HG03095 (cell line): ENCODE measurements around the gene INCENP.

ENCODE experiments used
- ATAC-seq: cut with Tn5 transposase; IDR thresholded peaks from one replicate; pipeline ENCODE4 v1.9.1; 2021; ENCODE audit warnings: moderate library complexity; ENCODE audit not compliant: unreplicated experiment

INCENP gene

GRCh38 chr11:62140304-62141110, 16.7 kb downstream of the INCENP start:
- no peak for ATAC-seq

DNA sequence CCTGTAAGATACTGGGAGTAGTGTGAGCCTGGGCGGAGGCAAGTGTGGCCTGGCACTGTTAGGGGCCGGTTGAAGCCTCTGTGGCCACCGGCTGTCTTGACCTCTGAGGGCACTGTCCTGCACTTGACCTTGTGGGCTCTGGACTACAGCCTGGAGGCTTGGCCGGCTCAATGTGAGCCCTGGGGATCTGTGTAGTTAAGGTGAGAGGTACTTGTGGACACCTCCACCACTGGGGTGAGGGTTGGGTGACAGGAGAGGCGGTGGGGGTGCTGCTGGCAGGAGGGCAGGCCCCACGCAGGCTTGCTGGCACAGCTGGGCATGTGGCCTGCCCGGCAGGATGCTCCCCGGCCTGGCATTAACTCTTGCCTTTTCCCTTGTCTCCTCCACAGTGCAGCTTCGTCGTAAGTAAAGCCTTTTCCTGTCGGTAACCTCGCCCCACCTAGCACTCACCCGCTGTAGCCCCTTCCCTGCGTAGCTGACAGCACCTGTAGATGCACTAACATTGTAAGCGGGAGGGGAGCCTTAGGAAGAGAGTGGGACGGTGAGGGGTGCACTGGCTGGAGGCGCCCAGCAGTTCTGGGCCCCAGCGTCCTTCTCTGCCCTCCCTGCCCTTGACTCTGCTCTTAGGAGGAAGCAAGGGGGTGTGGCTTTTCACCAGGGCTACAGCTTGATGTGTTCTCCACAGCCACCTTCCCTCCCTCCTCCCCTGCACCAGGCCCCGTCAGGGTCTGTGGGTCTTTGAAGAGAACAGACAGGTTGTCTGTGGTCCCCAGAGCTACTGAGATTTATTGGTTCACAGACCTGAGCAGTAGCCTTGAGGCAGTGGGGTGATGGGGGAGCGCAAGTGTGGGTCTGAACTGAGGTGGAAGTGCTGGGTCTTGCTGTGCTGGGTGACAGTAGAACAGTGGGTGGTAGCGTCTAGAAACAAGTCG, 17.6 kb downstream of the INCENP start:
- no peak for ATAC-seq

DNA sequence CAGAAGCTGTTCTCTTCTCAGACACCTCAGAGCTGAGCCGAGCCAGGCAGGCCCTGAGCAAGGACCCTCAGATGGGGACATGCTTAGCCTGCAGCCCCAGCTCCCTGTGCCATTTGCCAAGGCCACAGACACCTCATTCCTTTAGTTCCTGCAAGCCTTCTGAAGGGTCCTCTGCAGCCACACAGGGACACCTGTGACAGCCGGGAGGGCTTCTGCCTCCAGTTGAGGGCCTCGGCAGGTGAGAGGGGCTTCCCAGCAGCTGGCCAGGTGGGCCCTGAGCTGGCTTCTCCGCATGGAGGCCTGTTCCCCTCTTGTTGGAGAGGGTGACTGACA, 18.2 kb downstream of the INCENP start:
- ATAC-seq = no peak

GRCh38 chr11:62142921-62143320, 19.1 kb downstream of the INCENP start:
- no peak for ATAC-seq

GRCh38 chr11:62143727-62144126, 19.9 kb downstream of the INCENP start:
- no peak for ATAC-seq

DNA sequence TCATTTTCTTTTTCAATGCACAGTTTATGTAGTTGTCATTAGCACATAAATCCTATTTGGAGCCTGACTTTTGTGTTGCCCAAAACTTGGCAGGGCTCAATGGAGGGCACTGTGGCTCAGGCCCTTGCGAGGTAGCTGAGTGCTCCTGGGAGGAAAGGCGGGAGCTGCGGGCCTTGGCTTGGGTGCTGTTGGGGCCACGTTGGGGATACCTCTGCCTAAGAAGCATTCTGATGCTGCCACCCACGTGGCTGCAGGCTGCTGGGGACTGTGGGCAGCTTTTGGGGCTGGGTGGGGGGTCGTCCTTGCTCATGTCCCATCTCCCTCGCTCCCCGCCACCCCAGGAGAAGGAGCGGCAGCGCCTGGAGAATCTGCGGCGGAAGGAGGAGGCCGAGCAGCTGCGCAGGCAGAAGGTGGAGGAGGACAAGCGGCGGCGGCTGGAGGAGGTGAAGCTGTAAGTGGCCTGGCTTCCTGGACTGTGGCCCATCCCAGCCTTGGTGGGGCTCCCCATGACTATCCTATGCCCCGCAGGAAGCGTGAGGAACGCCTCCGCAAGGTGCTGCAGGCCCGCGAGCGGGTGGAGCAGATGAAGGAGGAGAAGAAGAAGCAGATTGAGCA, 20.9 kb downstream of the INCENP start:
- no peak for ATAC-seq

GRCh38 chr11:62145261-62145871, 21.6 kb downstream of the INCENP start:
- no peak for ATAC-seq

DNA sequence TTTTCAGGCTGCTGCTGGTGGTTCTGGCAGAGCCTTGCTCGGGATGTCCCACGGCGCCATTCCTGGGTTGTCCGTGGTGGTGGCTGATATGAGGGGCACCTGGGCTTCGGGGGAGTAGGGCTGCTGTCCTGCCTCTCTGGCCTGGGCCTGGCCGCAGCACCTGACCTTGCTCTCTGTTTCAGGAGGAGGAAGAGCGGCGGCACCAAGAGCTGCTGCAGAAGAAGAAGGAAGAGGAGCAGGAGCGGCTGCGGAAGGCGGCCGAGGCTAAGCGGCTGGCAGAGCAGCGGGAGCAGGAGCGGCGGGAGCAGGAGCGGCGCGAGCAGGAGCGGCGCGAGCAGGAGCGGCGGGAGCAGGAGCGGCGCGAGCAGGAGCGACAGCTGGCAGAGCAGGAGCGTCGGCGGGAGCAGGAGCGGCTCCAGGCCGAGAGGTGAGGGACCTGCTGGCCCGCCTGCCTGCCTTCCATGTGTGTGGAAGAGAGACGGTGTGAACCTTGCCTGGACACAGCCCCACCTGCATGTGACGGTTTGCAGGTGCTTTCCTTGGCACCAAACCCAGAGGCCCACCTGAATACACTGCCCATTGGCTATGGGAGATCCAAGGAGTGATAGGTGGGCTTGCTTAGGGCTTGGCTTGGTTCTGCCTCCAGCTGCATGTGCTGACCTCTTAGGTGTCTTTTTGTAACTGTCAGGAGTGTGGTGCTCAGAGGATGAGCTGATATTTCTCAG, 22.8 kb downstream of the INCENP start:
- no peak for ATAC-seq

DNA sequence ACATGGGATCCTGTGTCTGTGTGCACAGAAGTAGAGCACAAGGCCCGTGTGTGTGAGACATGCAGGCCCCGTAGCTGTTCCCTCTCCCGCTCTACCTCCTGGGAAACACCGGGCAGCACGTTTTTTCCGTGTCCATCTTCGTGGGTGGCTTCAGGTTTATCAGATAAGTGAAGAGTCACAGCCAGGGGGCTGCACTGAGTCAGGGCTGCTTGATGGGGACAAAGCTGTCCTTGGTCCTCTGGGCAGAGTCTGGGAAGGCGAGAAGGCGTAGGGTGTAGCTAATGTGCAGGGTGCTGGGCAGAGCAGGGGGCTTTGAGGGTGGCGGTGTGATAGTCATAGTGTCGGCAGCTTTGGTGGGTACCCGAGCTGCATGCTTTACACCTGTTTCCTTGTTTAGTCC, 23.7 kb downstream of the INCENP start:
- no peak for ATAC-seq

GRCh38 chr11:62148271-62148980, 24.6 kb downstream of the INCENP start:
- no peak for ATAC-seq

DNA sequence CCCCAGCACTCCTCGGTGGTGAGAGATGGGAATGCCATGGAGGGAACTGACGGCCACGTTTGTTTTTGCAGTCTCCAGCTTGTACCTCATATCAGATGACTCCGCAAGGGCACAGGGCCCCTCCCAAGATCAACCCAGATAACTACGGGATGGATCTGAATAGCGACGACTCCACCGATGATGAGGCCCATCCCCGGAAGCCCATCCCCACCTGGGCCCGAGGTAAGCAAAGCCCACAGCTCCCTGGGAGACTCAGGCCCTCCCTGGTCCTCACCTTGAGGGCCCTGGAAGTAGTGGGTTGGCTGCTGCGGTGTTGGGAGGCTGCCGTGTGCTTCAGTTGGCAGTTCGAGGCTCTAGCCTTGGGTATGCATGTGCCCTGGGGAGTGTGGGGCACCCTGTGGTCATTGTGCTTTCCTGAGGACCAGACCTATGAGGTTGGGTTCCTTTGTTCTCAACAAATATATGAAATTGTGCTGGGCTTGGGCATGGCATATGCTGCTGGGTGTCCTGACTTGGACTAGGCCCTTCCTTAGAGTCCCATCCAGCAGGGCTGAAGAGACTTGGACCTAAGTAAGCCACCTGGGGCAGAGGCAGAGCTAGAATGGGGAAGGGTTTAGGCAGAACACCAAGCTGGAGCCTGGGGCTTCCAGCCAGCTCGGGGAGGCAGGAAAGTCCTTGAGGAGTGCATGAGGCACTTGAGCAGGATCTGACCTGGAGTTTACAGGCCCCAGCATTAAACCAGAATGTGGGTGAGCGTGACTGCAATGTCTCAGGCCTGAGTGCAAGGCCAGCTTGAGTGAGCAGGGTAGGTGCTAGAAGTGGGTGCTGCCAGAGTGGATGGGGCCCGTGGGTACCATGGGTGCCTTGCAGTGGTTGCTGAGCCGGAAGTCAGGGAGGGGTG, 26.4 kb downstream of the INCENP start:
- no peak for ATAC-seq

DNA sequence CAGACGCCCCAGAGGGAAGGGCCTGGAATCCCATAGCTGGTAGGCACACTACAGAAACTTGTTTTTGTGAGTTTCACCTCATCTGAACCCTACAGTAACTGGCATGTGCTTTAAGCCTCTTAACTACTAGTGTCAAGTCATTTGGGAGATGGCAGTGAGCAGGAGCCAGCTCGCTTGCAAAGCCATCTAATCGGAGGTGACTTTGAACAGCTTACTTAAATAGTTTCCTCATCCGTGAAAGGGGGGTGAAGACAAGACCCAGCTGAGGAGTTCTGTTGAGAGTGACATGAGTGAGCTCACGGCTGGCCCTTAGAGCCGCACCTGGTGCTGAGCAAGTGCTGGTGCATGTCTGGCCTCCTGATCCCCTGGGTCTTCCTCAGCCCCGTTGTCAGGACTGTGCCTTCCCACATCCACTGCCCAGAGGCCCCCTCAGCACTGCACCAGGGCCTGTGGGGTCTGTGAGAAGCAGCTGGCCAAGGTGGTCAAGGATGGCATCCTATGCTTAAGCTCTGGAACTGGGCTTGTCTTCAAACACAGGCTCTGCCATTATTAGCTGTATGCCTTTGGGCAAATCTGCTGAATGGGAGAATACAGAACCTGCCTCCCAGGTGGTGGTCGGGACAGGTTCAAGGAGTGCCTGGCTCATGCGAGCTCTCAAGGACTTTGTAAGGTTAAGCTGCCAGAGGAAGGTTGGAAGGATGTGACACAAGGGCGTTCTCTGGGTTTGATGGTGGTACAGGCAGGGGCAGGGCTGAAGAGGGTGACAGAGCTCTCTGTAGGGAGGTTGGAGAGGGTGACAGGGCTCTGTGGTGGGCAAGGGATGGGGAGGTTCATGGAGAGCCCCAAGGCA, 27.3 kb downstream of the INCENP start:
- no peak for ATAC-seq

- ATAC-seq = no peak
These were observed 27.9 kb downstream of the INCENP start for GRCh38 chr11:62151737-62152102.

DNA sequence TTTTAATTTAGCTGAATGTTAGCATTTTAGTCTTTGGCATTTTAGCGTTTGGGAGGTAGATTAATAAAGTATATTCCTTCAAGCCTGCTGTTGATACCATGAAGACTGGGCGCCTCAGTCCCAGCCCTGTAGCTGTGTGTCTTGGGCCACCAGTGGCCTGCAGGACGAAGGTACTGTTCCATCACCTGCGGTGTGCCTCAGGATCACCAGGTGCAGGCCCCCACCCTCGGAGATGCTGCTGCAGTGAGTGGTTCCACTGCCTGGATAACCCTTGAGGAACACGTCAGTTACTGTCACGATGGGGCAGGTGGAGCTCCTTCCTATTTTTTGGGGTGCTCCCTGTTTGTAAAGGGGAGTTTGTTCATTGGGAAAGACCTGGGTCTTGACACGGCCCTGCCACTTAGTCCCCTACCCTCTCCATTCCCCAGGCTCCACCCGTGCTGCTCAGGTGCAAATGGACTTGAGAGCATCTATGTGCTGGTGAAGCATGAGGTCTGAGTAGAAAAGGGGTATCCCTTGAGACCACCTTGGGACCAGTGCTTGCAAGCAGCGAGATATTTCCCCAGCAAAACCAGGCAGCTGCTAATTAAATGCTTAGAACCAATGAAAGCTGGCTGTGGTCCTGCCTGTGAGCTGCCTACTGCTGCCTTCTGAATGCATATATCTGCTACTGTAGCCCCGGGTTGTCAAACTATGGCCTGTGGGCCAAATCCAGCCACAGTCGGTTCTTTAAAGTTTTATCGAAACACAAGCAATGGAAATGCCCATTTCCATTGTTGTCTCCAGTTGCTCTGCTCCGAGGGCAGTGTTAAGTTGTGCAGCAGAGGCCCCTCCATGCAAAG, 28.7 kb downstream of the INCENP start:
- ATAC-seq = no peak

DNA sequence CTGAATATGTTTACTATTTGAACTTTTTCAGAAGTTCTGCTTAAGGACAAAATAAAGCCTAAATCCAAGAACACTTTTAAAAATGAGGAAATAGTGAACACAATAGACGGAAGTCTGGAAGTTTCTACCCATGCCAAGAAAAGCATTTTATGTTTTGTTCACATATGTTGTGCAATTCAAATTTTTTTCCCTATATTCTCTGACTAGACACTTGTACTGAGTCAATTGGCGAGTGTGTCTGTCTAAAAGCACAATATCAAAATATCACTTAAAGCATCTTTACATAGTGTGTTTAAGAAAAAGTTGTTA, 29.2 kb downstream of the INCENP start:
- no peak for ATAC-seq

GRCh38 chr11:62153617-62154016, 29.8 kb downstream of the INCENP start:
- no peak for ATAC-seq

DNA sequence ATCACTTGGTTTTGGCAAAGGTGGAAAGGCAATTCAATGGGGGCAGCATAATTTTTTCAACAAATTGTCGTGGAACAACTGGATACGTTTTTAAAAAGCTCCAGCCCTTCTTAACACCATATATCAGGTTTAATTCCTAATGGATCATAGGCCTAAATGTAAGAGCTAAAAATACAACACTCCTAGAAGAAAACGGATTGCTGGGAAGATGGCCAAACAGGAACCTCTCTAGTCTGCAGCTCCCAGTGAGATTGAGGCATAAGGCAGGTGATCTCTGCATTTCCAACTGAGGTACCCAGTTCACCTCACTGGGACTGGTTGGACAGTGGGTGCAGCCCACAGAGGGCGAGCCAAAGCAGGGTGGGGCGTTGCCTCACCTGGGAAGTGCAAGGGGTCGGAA, 33.8 kb downstream of the INCENP start:
- no peak for ATAC-seq
